ENCODE results near the gene EBNA1BP2. TPM values are rescaled to one million over a fixed set of nuclear protein-coding genes. Genes with fewer than 3 reads are reported as not detected.
"Not testable (repeated sequence)": the region's sequence is repeated elsewhere in the genome, so short reads cannot be mapped to it uniquely, and the experiment has no call there.

EBNA1BP2 gene
- total RNA-seq = 126 and 132 TPM in 2 replicates

GRCh38 chr1:43171876-43172526 is at the start of gene EBNA1BP2, which contains the start of gene CFAP57:
EBNA1BP2 (minus strand) TSS chr1:43172290; CDS start chr1:43172118, 172 bp downstream.
CFAP57 (plus strand) TSS chr1:43172330; CDS start chr1:43172754, 424 bp downstream.
- peaks cover 20% of the 10 kb centered on the region for H3K27me3 Mint-ChIP-seq (ENCODE audit: insufficient read depth)
- H3K27ac Mint-ChIP-seq = peak within 1 kb of the TSS; percentile 86
- peaks cover 43% of the 10 kb centered on the region for H3K36me3 Mint-ChIP-seq (ENCODE audit: low read depth)
- H3K9me3 Mint-ChIP-seq = no peaks in the 10 kb centered on the region
- DNase-seq (ENCODE audit: low spot score) = peak; percentile 89
- peaks cover 16% of the 10 kb centered on the region for H3K4me1 Mint-ChIP-seq (ENCODE audit: low read depth)
- H3K4me3 Mint-ChIP-seq = peak within 1 kb of the TSS; percentile 96
- intact Hi-C loops (cut with micrococcal nuclease) = loop anchor here (1.0 to 10.0 kb wide), 15 partner anchors 186 to 1459 kb away; partner anchors contain the start of genes C1orf50, CDC20, ELOVL1 and FOXJ3

GRCh38 chr1:43221797-43222196 is 49.7 kb upstream of the EBNA1BP2 start:
- intact Hi-C loops (cut with micrococcal nuclease) = loop anchor here (10.0 kb wide), 1 partner anchor 293 kb away; no protein-coding TSS in a partner anchor
- Mint-ChIP-seq H3K36me3 (ENCODE audit: low read depth) (no peaks in the 10 kb centered on the region), H3K27ac (no peak overlapping the region), H3K9me3 (no peaks in the 10 kb centered on the region), H3K4me1 (ENCODE audit: low read depth) (peaks cover 5% of the 10 kb centered on the region), H3K4me3 (no peak overlapping the region), H3K27me3 (ENCODE audit: insufficient read depth) (peaks cover 7% of the 10 kb centered on the region)
- DNase-seq (ENCODE audit: low spot score) = no peak

- no peaks in the 10 kb centered on the region for H3K36me3 Mint-ChIP-seq (ENCODE audit: low read depth)
- no peak overlapping the region for H3K4me3 Mint-ChIP-seq
- H3K27ac Mint-ChIP-seq = no peak overlapping the region
- DNase-seq (ENCODE audit: low spot score) = no peak
- no peaks in the 10 kb centered on the region for H3K9me3 Mint-ChIP-seq
- intact Hi-C loops (cut with micrococcal nuclease) = loop anchor here (10.0 kb wide), 1 partner anchor 294 kb away; no protein-coding TSS in a partner anchor
- H3K27me3 Mint-ChIP-seq (ENCODE audit: insufficient read depth) = peaks cover 7% of the 10 kb centered on the region
- peaks cover 5% of the 10 kb centered on the region for H3K4me1 Mint-ChIP-seq (ENCODE audit: low read depth)
Measured at GRCh38 chr1:43220905-43221778, 49.1 kb upstream of the EBNA1BP2 start.

GRCh38 chr1:43217747-43218146 is 45.7 kb upstream of the EBNA1BP2 start:
- H3K9me3 Mint-ChIP-seq = no peaks in the 10 kb centered on the region
- intact Hi-C loops (cut with micrococcal nuclease) = no loop called here
- H3K4me3 Mint-ChIP-seq = no peak overlapping the region
- H3K4me1 Mint-ChIP-seq (ENCODE audit: low read depth) = peaks cover 5% of the 10 kb centered on the region
- no peak overlapping the region for H3K27ac Mint-ChIP-seq
- H3K27me3 Mint-ChIP-seq (ENCODE audit: insufficient read depth) = peaks cover 13% of the 10 kb centered on the region
- no peaks in the 10 kb centered on the region for H3K36me3 Mint-ChIP-seq (ENCODE audit: low read depth)
- no peak for DNase-seq (ENCODE audit: low spot score)

GRCh38 chr1:43214501-43215444 is 42.7 kb upstream of the EBNA1BP2 start:
- intact Hi-C loops (cut with micrococcal nuclease) = no loop called here
- H3K4me1 Mint-ChIP-seq (ENCODE audit: low read depth) = no peaks in the 10 kb centered on the region
- no peak overlapping the region for H3K27ac Mint-ChIP-seq

GRCh38 chr1:43208277-43208676 is 36.2 kb upstream of the EBNA1BP2 start:
- H3K4me3 Mint-ChIP-seq; H3K4me1 Mint-ChIP-seq (ENCODE audit: low read depth); intact Hi-C loops (cut with micrococcal nuclease); DNase-seq (ENCODE audit: low spot score); H3K27me3 Mint-ChIP-seq (ENCODE audit: insufficient read depth); H3K27ac Mint-ChIP-seq; H3K36me3 Mint-ChIP-seq (ENCODE audit: low read depth); H3K9me3 Mint-ChIP-seq: not testable (repeated sequence)

More at GRCh38 chr1:43214501-43215444, 42.7 kb upstream of the EBNA1BP2 start:
- Mint-ChIP-seq H3K27me3 (ENCODE audit: insufficient read depth) (peaks cover 14% of the 10 kb centered on the region), H3K4me3 (no peak overlapping the region), H3K9me3 (no peaks in the 10 kb centered on the region), H3K36me3 (ENCODE audit: low read depth) (no peaks in the 10 kb centered on the region)
- no peak for DNase-seq (ENCODE audit: low spot score)

GRCh38 chr1:43207229-43207853 is 35.3 kb upstream of the EBNA1BP2 start:
- Mint-ChIP-seq H3K27me3 (ENCODE audit: insufficient read depth) (peaks cover 5% of the 10 kb centered on the region), H3K36me3 (ENCODE audit: low read depth) (no peaks in the 10 kb centered on the region)

GRCh38 chr1:43206600-43207228 is 34.6 kb upstream of the EBNA1BP2 start:
- intact Hi-C loops (cut with micrococcal nuclease) = no loop called here
- no peak for DNase-seq (ENCODE audit: low spot score)
- Mint-ChIP-seq H3K27me3 (ENCODE audit: insufficient read depth) (peaks cover 2% of the 10 kb centered on the region), H3K36me3 (ENCODE audit: low read depth) (no peaks in the 10 kb centered on the region), H3K9me3 (peaks cover 4% of the 10 kb centered on the region), H3K4me1 (ENCODE audit: low read depth) (no peaks in the 10 kb centered on the region), H3K4me3 (no peak overlapping the region), H3K27ac (no peak overlapping the region)

More at GRCh38 chr1:43207229-43207853, 35.3 kb upstream of the EBNA1BP2 start:
- intact Hi-C loops (cut with micrococcal nuclease) = no loop called here
- no peak for DNase-seq (ENCODE audit: low spot score)
- no peaks in the 10 kb centered on the region for H3K4me1 Mint-ChIP-seq (ENCODE audit: low read depth)
- H3K27ac Mint-ChIP-seq = no peak overlapping the region
- H3K9me3 Mint-ChIP-seq = peaks cover 4% of the 10 kb centered on the region
- H3K4me3 Mint-ChIP-seq = no peak overlapping the region

- H3K4me1 Mint-ChIP-seq (ENCODE audit: low read depth) = no peaks in the 10 kb centered on the region
- H3K27ac Mint-ChIP-seq = no peak overlapping the region
- H3K27me3 Mint-ChIP-seq (ENCODE audit: insufficient read depth) = peaks cover 2% of the 10 kb centered on the region
- H3K36me3 Mint-ChIP-seq (ENCODE audit: low read depth) = no peaks in the 10 kb centered on the region
- intact Hi-C loops (cut with micrococcal nuclease) = no loop called here
- H3K9me3 Mint-ChIP-seq = peaks cover 4% of the 10 kb centered on the region
- DNase-seq (ENCODE audit: low spot score) = no peak
- no peak overlapping the region for H3K4me3 Mint-ChIP-seq
Measured at GRCh38 chr1:43205671-43206070, 33.6 kb upstream of the EBNA1BP2 start.

GRCh38 chr1:43204394-43204793 is 32.3 kb upstream of the EBNA1BP2 start:
- Mint-ChIP-seq H3K27me3 (ENCODE audit: insufficient read depth) (peaks cover 2% of the 10 kb centered on the region), H3K4me1 (ENCODE audit: low read depth) (no peaks in the 10 kb centered on the region), H3K4me3 (no peak overlapping the region), H3K27ac (no peak overlapping the region), H3K36me3 (ENCODE audit: low read depth) (no peaks in the 10 kb centered on the region), H3K9me3 (peaks cover 4% of the 10 kb centered on the region)
- intact Hi-C loops (cut with micrococcal nuclease) = no loop called here
- no peak for DNase-seq (ENCODE audit: low spot score)

- H3K36me3 Mint-ChIP-seq (ENCODE audit: low read depth) = no peaks in the 10 kb centered on the region
- no peak overlapping the region for H3K27ac Mint-ChIP-seq
- peaks cover 4% of the 10 kb centered on the region for H3K9me3 Mint-ChIP-seq
- H3K27me3 Mint-ChIP-seq (ENCODE audit: insufficient read depth) = peaks cover 2% of the 10 kb centered on the region
- intact Hi-C loops (cut with micrococcal nuclease) = no loop called here
- no peaks in the 10 kb centered on the region for H3K4me1 Mint-ChIP-seq (ENCODE audit: low read depth)
- DNase-seq (ENCODE audit: low spot score) = no peak
- H3K4me3 Mint-ChIP-seq = no peak overlapping the region
Measured at GRCh38 chr1:43203859-43204258, 31.8 kb upstream of the EBNA1BP2 start.

Data from activated T-helper 1 cell treated with anti-CD3 and anti-CD28 coated beads, Interleukin-12 subunit alpha, Interleukin-12 subunit beta, Interleukin-2, Interleukin-4 antibody, amounts not matched to agents 30 ng/mL and 10 ng/mL and 1 ng/mL, durations not matched to agents 14 hours and 24 hours and 36 hours (primary cell).